ENCODE measurements around the gene CBLN3.
"Not testable (repeated sequence)": the region's sequence is repeated elsewhere in the genome, so short reads cannot be mapped to it uniquely, and the experiment has no call there.

Gene CBLN3

DNA sequence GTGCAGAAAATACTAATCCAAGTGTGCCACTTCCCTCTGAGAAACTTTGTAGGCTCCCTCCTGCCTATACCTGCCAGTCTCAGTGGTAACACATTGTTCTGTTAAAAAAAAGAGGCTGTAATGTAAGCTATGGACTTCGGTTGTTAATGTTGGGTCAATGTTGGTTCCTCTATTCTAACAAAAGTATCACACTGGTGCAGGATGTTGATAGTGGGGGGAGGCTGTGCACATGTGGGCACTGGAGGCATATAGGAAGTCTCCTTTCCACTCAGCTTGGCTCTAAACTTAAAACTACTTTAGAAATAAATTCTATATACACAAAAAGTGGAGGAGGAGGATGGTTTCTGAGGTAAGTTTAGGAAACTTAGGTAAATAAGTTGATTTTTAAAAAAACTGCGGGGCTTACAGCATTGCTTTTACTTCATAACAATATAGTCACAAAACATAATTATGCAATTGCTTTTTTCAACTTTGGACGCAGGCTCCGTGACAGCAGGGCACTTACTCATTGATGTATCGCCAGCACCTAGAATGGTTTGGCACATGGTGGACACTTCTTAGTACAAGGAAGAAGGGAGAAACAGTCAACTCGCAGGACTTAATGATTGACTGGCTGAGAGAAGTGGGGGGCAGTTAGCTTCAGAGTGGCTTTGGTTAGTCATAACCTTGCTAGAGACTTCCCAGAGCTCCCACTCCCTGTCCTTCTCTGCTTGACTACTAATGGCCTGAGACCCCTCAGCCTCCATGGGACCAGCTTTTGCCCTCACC is 38.6 kb downstream of the CBLN3 start:
- no peaks in the 10 kb centered on the region for H3K79me2 ChIP-seq (ENCODE audit: low read length)
- TF ChIP-seq, protein P1, sequence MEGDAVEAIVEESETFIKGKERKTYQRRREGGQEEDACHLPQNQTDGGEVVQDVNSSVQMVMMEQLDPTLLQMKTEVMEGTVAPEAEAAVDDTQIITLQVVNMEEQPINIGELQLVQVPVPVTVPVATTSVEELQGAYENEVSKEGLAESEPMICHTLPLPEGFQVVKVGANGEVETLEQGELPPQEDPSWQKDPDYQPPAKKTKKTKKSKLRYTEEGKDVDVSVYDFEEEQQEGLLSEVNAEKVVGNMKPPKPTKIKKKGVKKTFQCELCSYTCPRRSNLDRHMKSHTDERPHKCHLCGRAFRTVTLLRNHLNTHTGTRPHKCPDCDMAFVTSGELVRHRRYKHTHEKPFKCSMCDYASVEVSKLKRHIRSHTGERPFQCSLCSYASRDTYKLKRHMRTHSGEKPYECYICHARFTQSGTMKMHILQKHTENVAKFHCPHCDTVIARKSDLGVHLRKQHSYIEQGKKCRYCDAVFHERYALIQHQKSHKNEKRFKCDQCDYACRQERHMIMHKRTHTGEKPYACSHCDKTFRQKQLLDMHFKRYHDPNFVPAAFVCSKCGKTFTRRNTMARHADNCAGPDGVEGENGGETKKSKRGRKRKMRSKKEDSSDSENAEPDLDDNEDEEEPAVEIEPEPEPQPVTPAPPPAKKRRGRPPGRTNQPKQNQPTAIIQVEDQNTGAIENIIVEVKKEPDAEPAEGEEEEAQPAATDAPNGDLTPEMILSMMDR (IDR thresholded peaks at IDR 0.05; ENCODE audit: low read depth, low read length), result no peak
- TF ChIP-seq EZH2phosphoT487 (IDR thresholded peaks at IDR 0.05; ENCODE audit: low read depth), result no peak
- no peak overlapping the region for H3K4me2 ChIP-seq (ENCODE audit: low read length)
- no peaks in the 10 kb centered on the region for H3K9me3 ChIP-seq (ENCODE audit: insufficient read depth, low read length)
- no peak overlapping the region for H3K9ac ChIP-seq (ENCODE audit: low read length)
- no peak overlapping the region for H3K27ac ChIP-seq (ENCODE audit: low read length)
- no peaks in the 10 kb centered on the region for H4K20me1 ChIP-seq (ENCODE audit: insufficient read depth, low read length)
- peaks cover 36% of the 10 kb centered on the region for H3K27me3 ChIP-seq (ENCODE audit: low read depth, low read length)
- H2AFZ ChIP-seq (ENCODE audit: low read depth, low read length), result no peak overlapping the region
- no peak overlapping the region for H3K4me3 ChIP-seq (ENCODE audit: low read length)
- no peaks in the 10 kb centered on the region for H3K36me3 ChIP-seq (replicated peaks; ENCODE audit: low read depth, low read length)
- H3K4me1 ChIP-seq (ENCODE audit: low read length), result no peaks in the 10 kb centered on the region

DNA sequence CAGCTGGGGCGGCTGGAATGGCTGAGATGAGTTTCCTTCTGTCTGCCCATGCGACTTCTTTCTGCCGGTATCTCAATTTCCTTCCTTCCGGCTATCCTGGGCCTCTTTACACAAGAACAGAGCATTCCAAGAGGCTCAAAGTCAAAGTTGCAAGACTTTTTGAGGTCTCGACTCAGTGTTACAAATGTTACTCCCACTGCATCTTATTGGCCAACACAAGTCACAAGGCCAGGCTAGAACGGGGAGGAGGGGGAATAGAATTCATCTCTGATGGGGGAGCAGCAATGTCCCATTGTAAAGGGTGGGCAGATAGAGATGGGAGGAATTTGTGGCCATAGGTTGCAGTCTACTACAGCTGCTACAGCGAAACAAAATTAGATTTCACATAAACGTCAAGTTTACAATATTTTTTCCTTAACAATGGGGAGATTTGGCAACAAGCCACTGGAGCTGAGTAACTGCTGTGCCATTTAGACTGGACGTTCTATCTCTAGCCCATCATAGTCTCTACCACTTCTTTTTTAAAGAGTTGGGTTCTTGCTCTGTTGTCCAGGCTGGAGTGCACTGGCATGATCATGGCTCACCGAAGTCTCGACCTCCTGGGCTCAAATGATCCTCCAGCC is 40.1 kb downstream of the CBLN3 start:
- no peaks in the 10 kb centered on the region for H4K20me1 ChIP-seq (ENCODE audit: insufficient read depth, low read length)
- no peaks in the 10 kb centered on the region for H3K9me3 ChIP-seq (ENCODE audit: insufficient read depth, low read length)
- H3K79me2 ChIP-seq (ENCODE audit: low read length), result no peaks in the 10 kb centered on the region
- H3K9ac ChIP-seq (ENCODE audit: low read length), result no peak overlapping the region
- no peaks in the 10 kb centered on the region for H3K4me1 ChIP-seq (ENCODE audit: low read length)
- no peak overlapping the region for H3K27ac ChIP-seq (ENCODE audit: low read length)
- TF ChIP-seq, protein P1 (IDR thresholded peaks at IDR 0.05; ENCODE audit: low read depth, low read length), result no peak
- no peak for TF ChIP-seq EZH2phosphoT487 (IDR thresholded peaks at IDR 0.05; ENCODE audit: low read depth)
- no peak overlapping the region for H2AFZ ChIP-seq (ENCODE audit: low read depth, low read length)
- no peaks in the 10 kb centered on the region for H3K36me3 ChIP-seq (replicated peaks; ENCODE audit: low read depth, low read length)
- H3K4me2 ChIP-seq (ENCODE audit: low read length), result no peak overlapping the region
- H3K4me3 ChIP-seq (ENCODE audit: low read length), result no peak overlapping the region
- peaks cover 39% of the 10 kb centered on the region for H3K27me3 ChIP-seq (ENCODE audit: low read depth, low read length)

DNA sequence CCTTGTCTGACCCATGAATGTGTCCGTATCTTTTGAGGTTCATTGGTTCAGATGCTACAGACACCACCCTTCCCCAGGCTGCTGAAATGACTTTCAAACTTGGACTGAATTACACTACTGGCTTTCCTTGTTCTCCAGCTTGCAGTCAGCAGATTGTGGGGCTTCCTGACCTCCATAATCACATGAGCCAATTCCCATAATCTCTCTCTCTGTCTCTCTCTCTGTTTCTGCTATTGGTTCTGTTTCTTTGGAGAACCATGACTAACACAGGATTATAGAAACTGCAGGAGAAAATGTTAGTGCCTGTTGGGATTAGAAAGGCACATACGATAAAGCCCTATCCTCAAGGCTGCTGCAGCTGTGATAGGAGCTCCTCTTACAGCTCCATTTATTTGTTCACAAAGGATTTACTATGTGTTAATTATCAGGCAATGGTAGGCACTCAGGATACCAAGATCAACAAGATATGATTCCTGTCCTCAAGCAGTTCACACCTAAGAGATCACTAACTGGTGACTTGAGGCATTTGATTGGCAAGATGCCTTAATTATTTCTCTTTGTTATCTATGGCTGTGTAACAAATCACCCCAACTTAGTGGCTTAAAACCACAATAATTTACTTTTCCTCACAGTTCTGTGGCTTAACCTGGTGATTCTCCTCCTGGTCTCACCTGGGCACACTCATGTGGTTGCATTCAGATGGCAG is 40.8 kb downstream of the CBLN3 start:
- Histone ChIP-seq H3K79me2 (ENCODE audit: low read length) (no peaks in the 10 kb centered on the region), H3K27me3 (ENCODE audit: low read depth, low read length) (peaks cover 32% of the 10 kb centered on the region), H4K20me1 (ENCODE audit: insufficient read depth, low read length) (no peaks in the 10 kb centered on the region), H3K27ac (ENCODE audit: low read length) (no peak overlapping the region), H3K9me3 (ENCODE audit: insufficient read depth, low read length) (no peaks in the 10 kb centered on the region), H2AFZ (ENCODE audit: low read depth, low read length) (no peak overlapping the region), H3K4me3 (ENCODE audit: low read length) (no peak overlapping the region), H3K4me1 (ENCODE audit: low read length) (no peaks in the 10 kb centered on the region), H3K9ac (ENCODE audit: low read length) (no peak overlapping the region), H3K36me3 (replicated peaks; ENCODE audit: low read depth, low read length) (no peaks in the 10 kb centered on the region), H3K4me2 (ENCODE audit: low read length) (no peak overlapping the region)
- TF ChIP-seq, protein P1 (IDR thresholded peaks at IDR 0.05; ENCODE audit: low read depth, low read length), result no peak
- no peak for TF ChIP-seq EZH2phosphoT487 (IDR thresholded peaks at IDR 0.05; ENCODE audit: low read depth)

DNA sequence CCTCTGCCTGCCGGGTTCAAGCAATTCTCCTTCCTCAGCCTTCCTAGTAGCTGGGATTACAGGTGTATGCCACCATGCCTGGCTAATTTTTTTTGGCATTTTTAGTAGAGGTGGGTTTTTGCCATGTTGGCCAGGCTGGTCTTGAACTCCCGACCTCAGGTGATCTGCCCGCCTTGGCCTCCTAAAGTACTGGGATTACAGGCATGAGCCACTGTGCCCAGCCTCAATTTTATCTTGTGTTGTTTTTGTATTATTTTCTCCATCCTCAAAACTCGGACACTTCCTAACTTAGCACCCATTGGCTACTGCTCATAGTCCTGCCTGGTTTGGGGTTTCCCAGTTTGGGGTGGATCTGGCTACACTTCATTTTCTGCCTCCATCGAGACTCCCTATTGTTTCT is 41.9 kb downstream of the CBLN3 start:
- H4K20me1 ChIP-seq (ENCODE audit: insufficient read depth, low read length); H3K4me1 ChIP-seq (ENCODE audit: low read length); H2AFZ ChIP-seq (ENCODE audit: low read depth, low read length); H3K9ac ChIP-seq (ENCODE audit: low read length); H3K36me3 ChIP-seq (replicated peaks; ENCODE audit: low read depth, low read length); H3K4me3 ChIP-seq (ENCODE audit: low read length); H3K79me2 ChIP-seq (ENCODE audit: low read length); H3K27ac ChIP-seq (ENCODE audit: low read length); H3K9me3 ChIP-seq (ENCODE audit: insufficient read depth, low read length); H3K4me2 ChIP-seq (ENCODE audit: low read length): not testable (repeated sequence)
- H3K27me3 ChIP-seq (ENCODE audit: low read depth, low read length), result peaks cover 30% of the 10 kb centered on the region

All from OCI-LY3 (cell line).